Stimulated activated CD8-positive, alpha-beta memory T cell treated with anti-CD3 and anti-CD28 coated beads, Interleukin-7, amount 100 ng/mL, for 48 hours (primary cell): ENCODE results near the gene ITGAE.
A peak's percentile ranks its signal among the peaks of the same experiment; 100 is the strongest.
"Not testable (repeated sequence)": the region's sequence is repeated elsewhere in the genome, so short reads cannot be mapped to it uniquely, and the experiment has no call there.

ENCODE experiments used
- DNase-seq, 2 donors: peaks; one replicate each; pipeline ENCODE4 v3.0.0-alpha.2; 2020; ENCODE audit warnings: low read depth in 1 of 2; ENCODE audit errors: extremely low read depth in 1 of 2

ITGAE gene

GRCh38 chr17:3732210-3732621 lies 68.8 kb downstream of the ITGAE start:
- DNase-seq: no peak

- no peak for DNase-seq
Measured at GRCh38 chr17:3730881-3731429, 70.0 kb downstream of the ITGAE start.

- DNase-seq: no peak
Measured at GRCh38 chr17:3729881-3730280, 71.1 kb downstream of the ITGAE start.

GRCh38 chr17:3728099-3728498 lies 72.9 kb downstream of the ITGAE start:
- not testable (repeated sequence) for DNase-seq

GRCh38 chr17:3727041-3727440 lies 73.9 kb downstream of the ITGAE start:
- DNase-seq: no peak

GRCh38 chr17:3724378-3725077 lies 76.5 kb downstream of the ITGAE start:
- DNase-seq: no peak

GRCh38 chr17:3723556-3724377 lies 77.2 kb downstream of the ITGAE start, which contains the start of gene HASPIN:
Gene HASPIN (plus strand): TSS chr17:3723903. CDS start chr17:3723936, 33 bp downstream.
- peak; percentile 79 to 87 for DNase-seq

- no peak for DNase-seq
Measured at GRCh38 chr17:3723188-3723555, 77.8 kb downstream of the ITGAE start.

GRCh38 chr17:3722716-3723115 lies 78.3 kb downstream of the ITGAE start:
- no peak for DNase-seq

GRCh38 chr17:3719265-3719664 lies 81.7 kb downstream of the ITGAE start:
- no peak for DNase-seq

GRCh38 chr17:3718201-3718600 lies 82.8 kb downstream of the ITGAE start:
- DNase-seq: no peak

- no peak for DNase-seq
Measured at GRCh38 chr17:3715296-3715695, 85.7 kb downstream of the ITGAE start.

GRCh38 chr17:3712811-3713463 lies 88.1 kb downstream of the ITGAE start:
- DNase-seq: peak in 1 of 2 donors; percentile 40

- DNase-seq: peak in 1 of 2 donors; percentile 78
Measured at GRCh38 chr17:3710951-3711383, 90.0 kb downstream of the ITGAE start.

GRCh38 chr17:3708366-3708765 lies 92.6 kb downstream of the ITGAE start:
- DNase-seq: no peak

GRCh38 chr17:3705718-3705984 lies 95.3 kb downstream of the ITGAE start:
- DNase-seq: not testable (repeated sequence)

- no peak for DNase-seq
Measured at GRCh38 chr17:3704931-3705717, 95.9 kb downstream of the ITGAE start.

- not testable (repeated sequence) for DNase-seq
Measured at GRCh38 chr17:3702041-3702539, 98.9 kb downstream of the ITGAE start.

- DNase-seq: no peak
Measured at GRCh38 chr17:3699951-3700350, 101.0 kb downstream of the ITGAE start.

GRCh38 chr17:3698139-3698538 lies 102.8 kb downstream of the ITGAE start:
- DNase-seq: no peak

- no peak for DNase-seq
Measured at GRCh38 chr17:3697103-3697476, 103.9 kb downstream of the ITGAE start.
